LNCaP clone FGC (cell line): ENCODE data around the gene MANBA.

Experiments
- DNase-seq: peaks from one replicate; pipeline ENCODE4 v3.0.0-alpha.2; 2011; ENCODE audit warnings: low read depth
- H3K4me3 ChIP-seq: 2 replicates; pipeline ENCODE4 v1.5.1; 2011; ENCODE audit warnings: mild to moderate bottlenecking, low read depth, low read length, control low read depth
- TF ChIP-seq, protein P1 (sequence below): IDR thresholded peaks from 2 replicates; pipeline ENCODE4 v1.5.1; 2012; ENCODE audit warnings: mild to moderate bottlenecking; ENCODE audit not compliant: control insufficient read depth, insufficient read depth; ENCODE audit errors: extremely low read depth

Gene MANBA

DNA sequence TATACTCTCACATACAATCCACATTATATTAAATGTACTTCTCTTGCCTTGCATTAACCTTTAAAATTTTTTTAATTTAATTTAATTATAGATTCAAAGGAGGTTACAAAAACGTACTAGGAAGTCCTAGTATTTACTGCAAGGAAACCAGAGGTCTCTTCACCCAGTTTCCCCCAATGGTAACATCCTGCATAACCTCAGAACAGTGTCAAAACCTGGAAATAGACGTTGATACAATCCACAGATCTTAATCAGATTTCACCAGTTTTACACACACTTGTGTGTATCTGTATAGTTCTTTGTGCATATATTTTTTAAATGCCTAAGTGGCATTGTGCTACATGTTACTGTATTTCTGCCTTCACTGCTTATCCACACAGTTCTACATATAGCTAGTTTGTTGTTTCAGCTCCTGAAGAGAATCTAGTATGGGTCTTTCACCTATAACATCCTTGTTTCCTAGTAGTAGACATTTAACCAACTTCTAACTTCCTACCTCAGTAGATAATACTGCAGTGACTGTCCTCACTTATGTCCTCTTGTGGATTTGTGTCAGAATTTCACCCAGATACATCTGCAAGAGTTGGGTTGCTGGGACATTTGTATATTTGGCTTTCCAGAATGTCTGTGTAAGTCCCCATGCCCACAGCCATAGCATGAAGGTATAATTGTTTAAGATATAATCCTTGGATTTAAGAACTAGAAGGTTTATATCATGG is 156.4 kb downstream of the MANBA start:
- no peak overlapping the region for H3K4me3 ChIP-seq
- TF ChIP-seq, protein P1, sequence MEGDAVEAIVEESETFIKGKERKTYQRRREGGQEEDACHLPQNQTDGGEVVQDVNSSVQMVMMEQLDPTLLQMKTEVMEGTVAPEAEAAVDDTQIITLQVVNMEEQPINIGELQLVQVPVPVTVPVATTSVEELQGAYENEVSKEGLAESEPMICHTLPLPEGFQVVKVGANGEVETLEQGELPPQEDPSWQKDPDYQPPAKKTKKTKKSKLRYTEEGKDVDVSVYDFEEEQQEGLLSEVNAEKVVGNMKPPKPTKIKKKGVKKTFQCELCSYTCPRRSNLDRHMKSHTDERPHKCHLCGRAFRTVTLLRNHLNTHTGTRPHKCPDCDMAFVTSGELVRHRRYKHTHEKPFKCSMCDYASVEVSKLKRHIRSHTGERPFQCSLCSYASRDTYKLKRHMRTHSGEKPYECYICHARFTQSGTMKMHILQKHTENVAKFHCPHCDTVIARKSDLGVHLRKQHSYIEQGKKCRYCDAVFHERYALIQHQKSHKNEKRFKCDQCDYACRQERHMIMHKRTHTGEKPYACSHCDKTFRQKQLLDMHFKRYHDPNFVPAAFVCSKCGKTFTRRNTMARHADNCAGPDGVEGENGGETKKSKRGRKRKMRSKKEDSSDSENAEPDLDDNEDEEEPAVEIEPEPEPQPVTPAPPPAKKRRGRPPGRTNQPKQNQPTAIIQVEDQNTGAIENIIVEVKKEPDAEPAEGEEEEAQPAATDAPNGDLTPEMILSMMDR, result 0 out of 2 replicates have a peak, but pooled peaks have one; percentile 3
- DNase-seq, result no peak

DNA sequence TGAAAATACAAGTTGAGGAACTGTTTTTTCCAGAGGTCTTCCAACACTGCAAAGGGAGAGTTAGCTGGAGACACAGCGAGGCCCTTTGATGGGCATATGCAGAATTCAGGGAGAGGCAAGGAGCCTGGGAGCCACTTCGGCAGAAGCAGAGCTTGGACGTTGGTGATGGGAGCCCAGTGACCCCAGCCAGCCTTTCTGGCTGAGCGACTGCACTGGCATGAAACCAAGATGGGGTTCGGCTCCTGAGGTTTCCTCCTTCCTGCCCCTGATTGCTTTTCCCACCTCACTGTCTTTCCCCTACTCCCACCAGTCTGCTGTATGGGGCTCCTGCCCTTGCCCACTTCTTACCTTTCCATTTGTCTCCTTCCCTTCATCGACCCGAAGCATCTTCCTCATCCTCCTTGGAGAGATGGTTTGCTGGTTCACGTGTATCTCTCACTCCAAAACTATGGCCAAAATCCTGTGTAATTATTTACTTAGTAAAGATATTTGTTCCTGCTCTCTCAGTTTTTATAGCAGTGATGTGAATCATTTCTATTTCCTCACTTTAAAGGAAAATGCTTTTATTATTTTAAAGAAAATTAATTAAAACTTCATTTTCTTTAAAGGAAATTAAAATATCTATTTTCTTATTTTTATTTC is 159.1 kb downstream of the MANBA start:
- DNase-seq, result no peak
- no peak overlapping the region for H3K4me3 ChIP-seq
- TF ChIP-seq, protein P1, result no peak

DNA sequence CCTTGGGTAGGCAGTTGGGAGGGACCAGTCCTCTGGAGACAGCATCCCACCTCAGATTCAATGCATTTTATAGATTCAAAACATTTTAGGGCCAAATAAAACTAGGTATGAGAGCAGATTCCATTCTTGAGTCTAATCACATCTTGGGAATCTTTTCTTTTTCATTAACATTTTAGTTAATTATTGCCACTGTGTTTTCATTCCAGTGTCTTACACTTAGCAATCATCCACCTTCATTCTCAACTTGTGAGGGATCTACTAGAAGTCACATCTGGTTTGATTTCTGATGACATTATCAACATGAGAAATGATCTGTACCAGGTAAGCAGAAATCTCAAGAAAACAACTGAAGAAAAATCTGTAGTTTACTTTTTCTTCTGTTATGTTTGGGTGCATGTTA is 160.1 kb downstream of the MANBA start:
- TF ChIP-seq, protein P1, result no peak
- DNase-seq, result no peak

DNA sequence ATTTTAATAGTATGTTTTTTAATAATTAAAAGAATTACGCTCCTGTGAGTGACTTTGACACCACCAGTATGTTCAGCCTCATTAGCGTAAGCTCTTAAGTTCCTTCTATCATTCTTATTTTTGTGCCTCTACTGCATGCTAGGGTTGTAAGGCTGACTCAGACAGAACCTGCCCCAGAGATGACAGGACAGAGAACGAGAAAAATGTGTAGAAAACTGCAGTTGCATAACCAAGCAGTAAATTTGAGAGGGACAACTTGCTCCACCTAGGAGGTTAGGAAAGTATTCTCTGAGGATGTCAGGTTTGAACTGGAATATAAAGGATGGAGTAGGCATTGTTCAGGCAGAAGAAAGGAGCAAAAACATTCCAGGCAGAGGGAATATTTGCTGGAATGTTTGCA is 160.9 kb downstream of the MANBA start:
- no peak for DNase-seq
- TF ChIP-seq, protein P1, result no peak

More for the DNA sequence above, 160.1 kb downstream of the MANBA start:
- no peak overlapping the region for H3K4me3 ChIP-seq

DNA sequence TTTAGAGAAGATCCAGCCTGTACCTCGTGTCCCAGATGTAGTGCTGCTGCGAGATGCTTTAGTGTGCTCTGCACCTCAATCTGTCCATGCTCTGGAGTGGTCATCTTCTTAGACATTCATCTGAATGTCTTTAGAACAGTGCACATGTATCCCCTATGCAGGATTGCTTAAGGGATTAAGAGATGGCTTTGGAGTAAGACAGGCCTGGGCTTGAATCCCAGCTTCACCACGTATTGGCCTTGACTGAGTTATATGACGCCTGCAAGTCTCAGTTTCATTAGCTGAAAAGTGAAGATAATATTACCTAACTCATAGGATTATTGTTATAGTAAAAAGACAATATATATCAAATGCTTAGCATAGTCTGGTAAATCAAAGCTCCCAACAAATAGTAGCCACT is 161.3 kb downstream of the MANBA start:
- TF ChIP-seq, protein P1, result no peak
- no peak for DNase-seq
- no peak overlapping the region for H3K4me3 ChIP-seq

More for the DNA sequence above, 160.9 kb downstream of the MANBA start:
- no peak overlapping the region for H3K4me3 ChIP-seq

DNA sequence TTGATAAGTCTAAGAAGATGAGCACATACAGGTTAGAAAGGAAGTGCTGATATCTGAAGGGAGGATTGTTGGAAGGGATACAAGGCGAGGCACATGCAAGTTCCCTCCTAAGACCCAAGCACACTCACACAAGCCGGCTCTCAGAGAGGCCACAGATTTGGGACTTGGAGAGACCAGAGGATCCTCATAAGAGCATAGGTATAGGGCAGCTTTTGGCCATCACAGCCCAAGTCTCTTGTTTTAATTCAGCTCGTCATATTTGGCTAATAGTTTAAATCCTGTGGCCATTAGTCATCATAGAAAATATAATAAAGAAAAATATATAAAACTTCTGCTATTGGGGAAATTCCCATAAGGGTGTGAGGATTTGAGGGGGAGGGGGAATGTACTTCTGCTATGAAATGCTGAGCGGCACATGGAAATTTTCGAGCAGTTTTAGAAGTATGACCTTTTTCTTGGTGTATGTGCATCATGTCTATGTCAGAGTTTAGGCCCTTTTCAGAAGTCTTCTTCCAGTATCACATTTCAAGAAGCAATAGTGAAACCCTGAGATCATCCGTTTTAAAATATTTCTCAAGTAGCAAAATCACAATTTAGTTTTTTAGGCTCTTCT is 161.9 kb downstream of the MANBA start:
- TF ChIP-seq, protein P1, result no peak
- no peak overlapping the region for H3K4me3 ChIP-seq
- no peak for DNase-seq
